ENCODE measurements around the gene EHF. TPM values are rescaled to one million over a fixed set of nuclear protein-coding genes. Genes with fewer than 3 reads are reported as not detected.

Gene EHF
- total and polyA plus RNA-seq, 2 of the 13 experiments (the other 11 are each of a cell fraction or from before 2014, with no cell fraction given): 0.04 to 0.46 TPM

DNA sequence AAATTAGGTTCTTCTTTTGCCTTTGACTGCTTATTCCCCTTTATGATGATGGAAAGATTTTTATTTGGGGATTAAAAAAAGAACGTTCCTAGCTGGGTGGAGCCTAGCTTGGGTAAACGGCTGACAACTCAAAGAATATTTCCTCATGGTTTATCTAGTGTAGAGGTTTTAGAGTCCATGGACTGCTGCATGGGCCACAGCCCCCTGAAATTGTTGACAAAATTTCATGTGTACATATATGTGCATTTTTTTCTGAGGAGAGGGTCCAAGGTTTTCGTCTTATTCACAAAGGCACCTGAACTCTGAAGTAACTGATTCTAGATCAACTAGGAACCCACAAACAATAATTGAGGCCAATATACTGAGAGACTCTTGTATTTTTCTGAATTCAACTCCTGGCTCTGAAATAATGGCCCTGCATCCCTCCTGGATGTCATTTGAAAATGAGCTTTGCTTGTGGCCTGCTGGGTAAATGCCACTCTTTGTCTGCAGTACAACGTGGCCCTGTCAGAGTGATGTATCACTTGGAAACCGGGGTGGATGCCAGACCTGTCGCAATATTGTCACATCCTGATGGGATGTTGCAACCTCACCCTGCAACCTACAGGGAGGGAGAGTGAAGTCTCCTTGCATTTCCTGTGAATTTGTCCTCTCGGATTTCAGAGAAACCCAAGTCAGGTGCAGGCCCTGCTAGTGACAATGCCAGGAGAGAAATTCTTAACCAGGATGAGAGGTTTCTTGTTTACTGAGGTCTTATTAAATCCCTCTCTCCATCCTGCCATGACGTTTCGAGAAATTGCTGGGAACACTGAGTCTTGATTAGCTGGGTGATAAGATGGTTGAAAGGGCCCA is 33.8 kb downstream of the EHF start (continued):
- TF ChIP-seq ZNF224 (CRISPR knock-in tag; IDR thresholded peaks at IDR 0.05) (no peak), SRF (IDR thresholded peaks at IDR 0.05; ENCODE audit: low read depth, low read length) (0 out of 2 replicates have a peak, but pooled peaks have one; percentile 1), ZNF33B (CRISPR knock-in tag; IDR thresholded peaks at IDR 0.05) (0 out of 2 replicates have a peak, but pooled peaks have one; percentile 52), ZNF781 (CRISPR knock-in tag; IDR thresholded peaks at IDR 0.05; ENCODE audit: borderline replicate concordance, not compliant biosample characterization) (no peak), ESRRA (CRISPR knock-in tag; IDR thresholded peaks at IDR 0.05; ENCODE audit: low read depth) (peak; percentile 74; the same call in 1 of the 2 replicates), CENPX (CRISPR knock-in tag; IDR thresholded peaks at IDR 0.05) (no peak), SMYD3 (CRISPR knock-in tag; IDR thresholded peaks at IDR 0.05) (no peak), ZNF207 (IDR thresholded peaks at IDR 0.05; ENCODE audit: borderline replicate concordance) (no peak), BCL6 (CRISPR knock-in tag; IDR thresholded peaks at IDR 0.05) (peak; percentile 84), ETV6 (CRISPR knock-in tag; conservative IDR thresholded peaks at IDR 0.05) (peak; percentile 91; the same call in 1 of the 2 replicates), ATM (IDR thresholded peaks at IDR 0.05; ENCODE audit: borderline replicate concordance) (no peak), MLLT10 (CRISPR knock-in tag; IDR thresholded peaks at IDR 0.05) (no peak), AHR (CRISPR knock-in tag; IDR thresholded peaks at IDR 0.05) (no peak), ZNF431 (CRISPR knock-in tag; IDR thresholded peaks at IDR 0.05; ENCODE audit: borderline replicate concordance, low read depth) (no peak), ZNF557 (CRISPR knock-in tag; IDR thresholded peaks at IDR 0.05) (peak; percentile 39; the same call in 1 of the 2 replicates), ZNF724P (CRISPR knock-in tag; IDR thresholded peaks at IDR 0.05; ENCODE audit: borderline replicate concordance) (no peak), ZNF484 (CRISPR knock-in tag; IDR thresholded peaks at IDR 0.05; ENCODE audit: borderline replicate concordance, low read depth) (no peak), ZNF432 (CRISPR knock-in tag; IDR thresholded peaks at IDR 0.05; ENCODE audit: borderline replicate concordance) (no peak), REL (CRISPR knock-in tag; conservative IDR thresholded peaks at IDR 0.05) (no peak), ATF7 (IDR thresholded peaks at IDR 0.05) (peak; percentile 62; the same call in 1 of the 2 replicates), ATF7 (CRISPR knock-in tag; IDR thresholded peaks at IDR 0.05) (peak; percentile 87), DNMT1 (CRISPR knock-in tag; IDR thresholded peaks at IDR 0.05) (no peak), SRSF4 (IDR thresholded peaks at IDR 0.05; ENCODE audit: low read depth, low read length, poor library complexity, severe bottlenecking) (no peak), MIXL1 (CRISPR knock-in tag; IDR thresholded peaks at IDR 0.05) (peak; percentile 44; the same call in 1 of the 2 replicates), FOXK1 (CRISPR knock-in tag; IDR thresholded peaks at IDR 0.05; ENCODE audit: borderline replicate concordance, low read depth) (peak; percentile 93)
- TF ChIP-seq, protein P1, sequence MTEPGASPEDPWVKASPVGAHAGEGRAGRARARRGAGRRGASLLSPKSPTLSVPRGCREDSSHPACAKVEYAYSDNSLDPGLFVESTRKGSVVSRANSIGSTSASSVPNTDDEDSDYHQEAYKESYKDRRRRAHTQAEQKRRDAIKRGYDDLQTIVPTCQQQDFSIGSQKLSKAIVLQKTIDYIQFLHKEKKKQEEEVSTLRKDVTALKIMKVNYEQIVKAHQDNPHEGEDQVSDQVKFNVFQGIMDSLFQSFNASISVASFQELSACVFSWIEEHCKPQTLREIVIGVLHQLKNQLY (CRISPR knock-in tag; IDR thresholded peaks at IDR 0.05): peak; percentile 87
- TF ChIP-seq, protein P2, sequence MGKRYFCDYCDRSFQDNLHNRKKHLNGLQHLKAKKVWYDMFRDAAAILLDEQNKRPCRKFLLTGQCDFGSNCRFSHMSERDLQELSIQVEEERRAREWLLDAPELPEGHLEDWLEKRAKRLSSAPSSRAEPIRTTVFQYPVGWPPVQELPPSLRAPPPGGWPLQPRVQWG (CRISPR knock-in tag; IDR thresholded peaks at IDR 0.05; ENCODE audit: borderline replicate concordance, low read depth): no peak
- TF ChIP-seq, protein P3, sequence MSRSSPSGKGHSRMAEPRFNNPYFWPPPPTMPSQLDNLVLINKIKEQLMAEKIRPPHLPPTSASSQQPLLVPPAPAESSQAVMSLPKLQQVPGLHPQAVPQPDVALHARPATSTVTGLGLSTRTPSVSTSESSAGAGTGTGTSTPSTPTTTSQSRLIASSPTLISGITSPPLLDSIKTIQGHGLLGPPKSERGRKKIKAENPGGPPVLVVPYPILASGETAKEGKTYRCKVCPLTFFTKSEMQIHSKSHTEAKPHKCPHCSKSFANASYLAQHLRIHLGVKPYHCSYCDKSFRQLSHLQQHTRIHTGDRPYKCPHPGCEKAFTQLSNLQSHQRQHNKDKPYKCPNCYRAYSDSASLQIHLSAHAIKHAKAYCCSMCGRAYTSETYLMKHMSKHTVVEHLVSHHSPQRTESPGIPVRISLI (CRISPR knock-in tag; IDR thresholded peaks at IDR 0.05; ENCODE audit: borderline replicate concordance): peak; percentile 70; the same call in 1 of the 2 replicates
- TF ChIP-seq, protein P4, sequence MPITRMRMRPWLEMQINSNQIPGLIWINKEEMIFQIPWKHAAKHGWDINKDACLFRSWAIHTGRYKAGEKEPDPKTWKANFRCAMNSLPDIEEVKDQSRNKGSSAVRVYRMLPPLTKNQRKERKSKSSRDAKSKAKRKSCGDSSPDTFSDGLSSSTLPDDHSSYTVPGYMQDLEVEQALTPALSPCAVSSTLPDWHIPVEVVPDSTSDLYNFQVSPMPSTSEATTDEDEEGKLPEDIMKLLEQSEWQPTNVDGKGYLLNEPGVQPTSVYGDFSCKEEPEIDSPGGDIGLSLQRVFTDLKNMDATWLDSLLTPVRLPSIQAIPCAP (CRISPR knock-in tag; IDR thresholded peaks at IDR 0.05; ENCODE audit: low read depth): no peak

All from HepG2 (cell line).